ENCODE data around the gene DHX8.

The DHX8 gene

GRCh38 chr17:43548689-43549379, 65.1 kb downstream of the DHX8 start:
- Histone ChIP-seq H3K36me3 (ENCODE audit: low read length) (no peaks in the 10 kb centered on the region), H3F3A (ENCODE audit: insufficient read depth) (no peaks in the 10 kb centered on the region), H4K20me1 (ENCODE audit: low read depth, low read length) (no peaks in the 10 kb centered on the region), H3K4me2 (ENCODE audit: low read depth, low read length, poor library complexity, severe bottlenecking) (no peak overlapping the region), H3K9me2 (replicated peaks; ENCODE audit: insufficient read depth, low read length) (no peaks in the 10 kb centered on the region), H3K79me2 (ENCODE audit: insufficient read depth, low read length) (no peaks in the 10 kb centered on the region), H3K9ac (ENCODE audit: low read length) (no peak overlapping the region), H2AFZ (ENCODE audit: low read depth, low read length, severe bottlenecking) (no peak overlapping the region), H3K27ac (ENCODE audit: low read depth, low read length) (no peak overlapping the region), H3K27me3 (ENCODE audit: low read length) (no peaks in the 10 kb centered on the region), H3K4me3 (ENCODE audit: insufficient read depth, low read length, poor library complexity, severe bottlenecking) (no peak overlapping the region), H3K9me3 (ENCODE audit: insufficient read depth, low read length) (no peaks in the 10 kb centered on the region)
- no peak for TF ChIP-seq CTCF (IDR thresholded peaks at IDR 0.05; ENCODE audit: insufficient read depth, low read length, poor library complexity, severe bottlenecking)
- no peak for TF ChIP-seq EZH2phosphoT487 (conservative IDR thresholded peaks at IDR 0.05; ENCODE audit: low read length)

- H4K20me1 ChIP-seq (ENCODE audit: low read depth, low read length), result no peaks in the 10 kb centered on the region
- no peak overlapping the region for H3K27ac ChIP-seq (ENCODE audit: low read depth, low read length)
- H3K9me3 ChIP-seq (ENCODE audit: insufficient read depth, low read length), result no peaks in the 10 kb centered on the region
- no peak overlapping the region for H2AFZ ChIP-seq (ENCODE audit: low read depth, low read length, severe bottlenecking)
- no peaks in the 10 kb centered on the region for H3K9me2 ChIP-seq (replicated peaks; ENCODE audit: insufficient read depth, low read length)
- no peaks in the 10 kb centered on the region for H3K27me3 ChIP-seq (ENCODE audit: low read length)
- TF ChIP-seq EZH2phosphoT487 (conservative IDR thresholded peaks at IDR 0.05; ENCODE audit: low read length) (no peak), CTCF (IDR thresholded peaks at IDR 0.05; ENCODE audit: insufficient read depth, low read length, poor library complexity, severe bottlenecking) (no peak)
- H3K79me2 ChIP-seq (ENCODE audit: insufficient read depth, low read length), result no peaks in the 10 kb centered on the region
- H3K4me3 ChIP-seq (ENCODE audit: insufficient read depth, low read length, poor library complexity, severe bottlenecking), result no peak overlapping the region
- no peaks in the 10 kb centered on the region for H3K36me3 ChIP-seq (ENCODE audit: low read length)
- no peak overlapping the region for H3K4me2 ChIP-seq (ENCODE audit: low read depth, low read length, poor library complexity, severe bottlenecking)
- no peak overlapping the region for H3K9ac ChIP-seq (ENCODE audit: low read length)
- H3F3A ChIP-seq (ENCODE audit: insufficient read depth), result no peaks in the 10 kb centered on the region
These were observed 65.7 kb downstream of the DHX8 start for GRCh38 chr17:43549496-43549895.

GRCh38 chr17:43550754-43551153, 67.0 kb downstream of the DHX8 start:
- Histone ChIP-seq H3K9ac (ENCODE audit: low read length) (no peak overlapping the region), H2AFZ (ENCODE audit: low read depth, low read length, severe bottlenecking) (no peak overlapping the region), H3K4me3 (ENCODE audit: insufficient read depth, low read length, poor library complexity, severe bottlenecking) (no peak overlapping the region), H3K36me3 (ENCODE audit: low read length) (no peaks in the 10 kb centered on the region), H3K79me2 (ENCODE audit: insufficient read depth, low read length) (no peaks in the 10 kb centered on the region), H3K27me3 (ENCODE audit: low read length) (no peaks in the 10 kb centered on the region), H3K27ac (ENCODE audit: low read depth, low read length) (no peak overlapping the region), H3K4me2 (ENCODE audit: low read depth, low read length, poor library complexity, severe bottlenecking) (no peak overlapping the region), H3F3A (ENCODE audit: insufficient read depth) (no peaks in the 10 kb centered on the region), H4K20me1 (ENCODE audit: low read depth, low read length) (no peaks in the 10 kb centered on the region), H3K9me3 (ENCODE audit: insufficient read depth, low read length) (no peaks in the 10 kb centered on the region), H3K9me2 (replicated peaks; ENCODE audit: insufficient read depth, low read length) (no peaks in the 10 kb centered on the region)
- TF ChIP-seq CTCF (IDR thresholded peaks at IDR 0.05; ENCODE audit: insufficient read depth, low read length, poor library complexity, severe bottlenecking), result no peak
- no peak for TF ChIP-seq EZH2phosphoT487 (conservative IDR thresholded peaks at IDR 0.05; ENCODE audit: low read length)
